SK-MEL-5 (cell line): ENCODE results near the gene AKR1A1. TPM values are rescaled to one million over a fixed set of nuclear protein-coding genes. Genes with fewer than 3 reads are reported as not detected.
"Not testable (repeated sequence)": the region's sequence is repeated elsewhere in the genome, so short reads cannot be mapped to it uniquely, and the experiment has no call there.

Experiments
- DNase-seq: peaks from one replicate; pipeline ENCODE4 v3.0.0-alpha.2; 2016; ENCODE audit warnings: low read depth, low spot score
- in situ Hi-C: cut with HindIII; loops from 2 replicates; pipeline ENCODE4 v1.10.0; 2016; ENCODE audit warnings: low sequenced_read_pairs, high pct_unique_total_duplicates, low pct_unique_long_range_greater_than_20kb
- polyA plus RNA-seq, 2 experiments: library from polyadenylated mRNA; depleted of rRNA; stranded (reverse); fragments of >200 nt; gene quantifications; 2 replicates each; pipeline ENCODE4 v1.2.3, GENCODE V29; 2015
- total RNA-seq: library from RNA; depleted of rRNA; stranded (reverse); fragments of >200 nt; shearing (Covaris generic); gene quantifications from 2 replicates; pipeline ENCODE4 v1.2.3, GENCODE V29; 2014; rRNA removed

The AKR1A1 gene
- total RNA-seq, result 43.9 and 53.3 TPM in 2 replicates
- polyA plus RNA-seq (2015; cell fraction: cytosol; rRNA removed), result 58.1 and 60.7 TPM in 2 replicates
- polyA plus RNA-seq (2015; cell fraction: nucleus; rRNA removed), result 115 and 121 TPM in 2 replicates

- in situ Hi-C loops, result no loop called here
- DNase-seq, result peak; percentile 87
These were observed at the start of gene AKR1A1 for GRCh38 chr1:45550401-45551351. Gene AKR1A1 (plus strand): TSS chr1:45550826. CDS start chr1:45561795, 10,969 bp downstream.

GRCh38 chr1:45501505-45501859 is 49.1 kb upstream of the AKR1A1 start:
- in situ Hi-C loops, result no loop called here
- DNase-seq, result no peak

DNA sequence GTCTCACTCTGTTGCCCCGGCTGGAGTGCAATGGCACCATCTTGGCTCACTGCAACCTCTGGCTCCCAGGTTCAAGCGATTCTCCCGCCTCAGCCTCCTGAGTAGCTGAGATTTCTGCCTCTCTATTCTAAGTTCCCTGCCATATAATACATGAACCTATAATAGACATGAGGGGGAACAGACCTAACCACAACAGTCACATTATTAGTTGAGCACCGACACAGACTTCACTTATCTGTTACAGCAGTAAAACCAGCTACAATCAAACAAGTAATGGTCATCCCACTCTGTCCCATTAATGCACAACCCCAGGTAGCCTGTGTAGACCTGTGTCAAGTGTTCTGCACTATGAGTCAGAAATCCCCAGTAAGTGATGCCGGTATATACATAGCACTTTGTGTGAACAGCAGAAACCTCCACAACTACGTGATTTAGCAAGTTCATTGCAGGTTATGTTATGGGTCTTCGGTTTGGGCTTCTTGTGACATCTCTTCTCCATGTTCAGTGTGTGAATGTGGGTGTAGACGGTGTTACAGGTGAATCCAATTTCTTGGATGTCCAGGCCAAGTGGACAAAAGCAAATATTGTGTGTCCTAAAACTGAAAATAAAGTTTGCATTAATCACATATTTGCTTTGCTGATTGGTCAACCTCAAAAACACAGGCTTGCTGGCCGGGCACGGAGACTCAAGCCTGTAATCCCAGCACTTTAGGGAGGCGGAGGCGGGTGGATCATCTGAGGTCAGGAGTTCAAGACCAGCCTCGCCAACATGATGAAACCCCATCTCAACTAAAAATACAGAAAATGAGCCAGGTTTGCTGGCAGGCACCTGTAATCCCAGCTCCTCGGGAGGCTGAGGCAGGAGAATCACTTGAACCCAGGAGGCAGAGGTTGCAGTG is 46.9 kb upstream of the AKR1A1 start:
- in situ Hi-C loops, result no loop called here
- DNase-seq, result no peak

DNA sequence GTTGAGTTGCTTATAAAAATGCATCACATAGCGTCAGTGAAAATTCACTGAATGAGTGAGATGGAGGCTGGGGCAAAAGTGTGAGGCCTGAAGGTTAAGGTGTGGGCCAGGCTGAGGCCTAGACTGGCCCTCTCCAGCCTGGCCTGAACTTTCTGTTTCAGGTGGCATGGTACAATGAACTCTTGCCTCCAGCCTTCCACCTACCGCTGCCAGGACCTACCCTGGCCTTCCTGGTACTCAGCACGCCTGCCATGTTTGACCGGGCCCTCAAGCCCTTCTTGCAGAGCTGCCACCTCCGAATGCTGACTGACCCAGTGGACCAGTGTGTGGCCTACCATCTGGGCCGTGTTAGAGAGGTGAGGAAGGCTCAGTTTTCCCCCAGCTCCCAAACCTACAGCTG is 43.4 kb upstream of the AKR1A1 start:
- in situ Hi-C loops, result no loop called here
- no peak for DNase-seq

DNA sequence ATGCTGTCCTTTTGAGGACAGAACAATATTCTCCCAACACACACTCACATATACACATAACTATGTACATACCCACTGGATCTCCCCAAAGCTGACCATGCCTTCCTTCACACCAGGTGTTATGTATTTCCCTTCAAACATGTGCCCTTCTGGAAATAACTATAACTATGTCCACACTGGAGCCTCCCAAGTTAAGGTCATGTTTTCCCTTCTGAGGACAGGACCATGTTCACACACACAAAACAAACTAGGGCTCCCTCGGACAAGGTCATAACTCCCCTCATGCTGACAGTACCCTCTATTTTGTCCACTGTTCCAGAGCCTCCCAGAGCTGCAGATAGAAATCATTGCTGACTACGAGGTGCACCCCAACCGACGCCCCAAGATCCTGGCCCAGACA is 42.7 kb upstream of the AKR1A1 start:
- DNase-seq, result no peak
- in situ Hi-C loops, result no loop called here

GRCh38 chr1:45508295-45509151 is 42.1 kb upstream of the AKR1A1 start:
- in situ Hi-C loops, result no loop called here
- DNase-seq, result peak; percentile 79

GRCh38 chr1:45510036-45510971 is 40.3 kb upstream of the AKR1A1 start:
- in situ Hi-C loops, result no loop called here
- DNase-seq, result no peak

DNA sequence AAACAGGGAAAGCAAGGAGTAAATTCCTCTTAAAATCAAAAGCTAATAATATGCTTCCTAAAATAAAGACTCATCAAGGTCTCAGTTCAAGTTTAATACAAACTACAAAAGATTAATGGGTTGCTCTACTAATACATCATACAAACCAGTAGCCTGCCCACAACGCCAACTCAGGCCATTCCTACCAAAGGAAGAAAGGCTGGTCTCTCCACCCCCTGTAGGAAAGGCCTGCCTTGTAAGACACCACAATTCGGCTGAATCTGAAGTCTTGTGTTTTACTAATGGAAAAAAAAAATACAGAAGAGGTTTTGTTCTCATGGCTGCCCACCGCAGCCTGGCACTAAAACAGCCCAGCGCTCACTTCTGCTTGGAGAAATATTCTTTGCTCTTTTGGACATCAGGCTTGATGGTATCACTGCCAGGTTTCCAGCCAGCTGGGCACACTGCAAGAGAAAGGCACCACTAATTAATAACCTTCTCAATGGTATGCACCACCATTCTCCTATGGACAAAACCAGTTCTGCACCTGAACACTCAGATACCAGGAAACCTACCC is 39.6 kb upstream of the AKR1A1 start:
- DNase-seq, result peak; percentile 82
- in situ Hi-C loops, result no loop called here

- in situ Hi-C loops, result no loop called here
- peak; percentile 84 for DNase-seq
These were observed 38.0 kb upstream of the AKR1A1 start for GRCh38 chr1:45512641-45513054.

GRCh38 chr1:45513532-45514260 is 36.9 kb upstream of the AKR1A1 start:
- DNase-seq, in situ Hi-C loops: not testable (repeated sequence)

DNA sequence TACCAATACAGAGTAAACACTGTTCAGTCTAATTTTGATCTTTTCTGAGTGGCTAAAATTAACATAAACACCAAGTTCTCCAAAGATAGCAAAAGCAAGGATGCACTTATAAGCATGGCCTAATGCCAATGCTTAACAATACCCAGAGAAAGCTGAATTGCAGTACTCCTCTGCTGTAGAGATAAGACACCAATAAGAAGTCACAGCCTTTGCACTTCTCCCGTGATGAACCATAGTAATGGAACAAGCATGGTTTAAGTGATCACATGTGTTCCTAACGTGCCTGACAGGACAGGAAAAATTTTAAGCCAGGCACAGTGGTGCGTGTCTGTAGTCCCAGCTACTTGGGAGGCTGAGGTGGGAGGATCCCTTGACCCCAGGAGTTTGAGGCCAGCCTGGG is 34.6 kb upstream of the AKR1A1 start:
- DNase-seq, result no peak
- in situ Hi-C loops, result no loop called here

DNA sequence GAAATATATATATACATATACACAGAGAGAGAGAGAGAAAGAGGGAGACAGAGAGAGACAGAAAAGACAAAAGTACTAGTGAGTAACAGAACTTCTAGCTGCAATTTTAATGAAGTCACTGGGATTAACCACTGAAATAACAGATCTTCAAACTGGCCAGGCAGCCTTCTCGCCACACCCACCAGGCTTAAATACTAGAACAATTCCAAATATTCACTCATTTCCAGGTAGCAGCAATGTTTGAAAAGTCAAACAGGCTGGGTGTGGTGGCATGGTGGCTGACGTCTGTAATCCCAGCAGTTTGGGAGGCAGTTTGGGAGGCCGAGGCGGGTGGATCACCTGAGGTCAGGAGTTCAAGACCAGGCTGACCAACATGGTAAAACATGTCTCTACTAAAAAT is 34.2 kb upstream of the AKR1A1 start:
- in situ Hi-C loops, result no loop called here

DNA sequence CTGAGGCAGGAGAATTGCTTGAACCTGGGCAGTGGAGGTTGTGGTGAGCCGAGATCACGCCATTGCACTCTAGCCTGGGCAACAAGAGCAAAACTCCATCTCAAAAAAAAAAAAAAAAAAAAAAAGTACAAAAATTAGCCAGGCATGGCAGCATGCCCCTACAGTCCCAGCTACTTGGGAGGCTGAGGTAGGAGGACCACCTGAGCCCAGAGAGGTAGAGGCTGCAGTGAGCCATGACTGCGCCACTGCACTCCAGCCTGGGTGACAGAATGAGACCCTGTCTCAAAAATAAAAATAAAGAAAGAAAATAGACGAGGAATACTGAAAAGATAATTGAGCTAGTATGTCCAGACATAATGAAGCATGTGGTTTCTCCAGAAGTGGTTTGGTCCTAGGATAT is 32.3 kb upstream of the AKR1A1 start:
- in situ Hi-C loops, DNase-seq: not testable (repeated sequence)

More for the DNA sequence above, 34.2 kb upstream of the AKR1A1 start:
- no peak for DNase-seq

- peak; percentile 60 for DNase-seq
- in situ Hi-C loops, result no loop called here
These were observed 31.7 kb upstream of the AKR1A1 start for GRCh38 chr1:45518910-45519309.

GRCh38 chr1:45519774-45520173 is 30.9 kb upstream of the AKR1A1 start:
- in situ Hi-C loops, DNase-seq: not testable (repeated sequence)
